GM12891 (cell line): ENCODE measurements around the gene HNRNPH3.

Source experiments
- PAX5 ChIP-seq: IDR thresholded peaks from 2 replicates; pipeline ENCODE4 v1.6.1; 2011; ENCODE audit warnings: low read length, moderate library complexity, mild to moderate bottlenecking; ENCODE audit not compliant: insufficient read depth, severe bottlenecking
- POLR2A ChIP-seq: IDR thresholded peaks from 2 replicates; pipeline ENCODE4 v1.6.1; 2011; ENCODE audit warnings: low read depth, low read length, control low read depth
- POLR2AphosphoS5 ChIP-seq: IDR thresholded peaks from 2 replicates; pipeline ENCODE4 v1.6.1; 2011; ENCODE audit warnings: low read depth, low read length, control low read depth
- POU2F2 ChIP-seq: IDR thresholded peaks from 2 replicates; pipeline ENCODE4 v1.6.1; 2011; ENCODE audit warnings: low read depth, mild to moderate bottlenecking, control low read depth, low read length, moderate library complexity
- SPI1 ChIP-seq: IDR thresholded peaks from 2 replicates; pipeline ENCODE4 v1.6.1; 2011; ENCODE audit warnings: low read depth, low read length, control low read depth
- TAF1 ChIP-seq: IDR thresholded peaks from 2 replicates; pipeline ENCODE4 v1.6.1; 2011; ENCODE audit warnings: low read depth, low read length, control low read depth

GRCh38 chr10:68365611-68366010, 33.7 kb downstream of the HNRNPH3 start:
- TF ChIP-seq SPI1 (no peak), POLR2AphosphoS5 (no peak), POLR2A (no peak), TAF1 (no peak), POU2F2 (no peak), PAX5 (no peak)
